H1 (cell line): ENCODE results near the gene A3GALT2. TPM values are rescaled to one million over a fixed set of nuclear protein-coding genes. Genes with fewer than 3 reads are reported as not detected.

Source experiments
- CTCF ChIA-PET: fragments of 300-600 bp; sonication (Branson Sonifier 250); formaldehyde crosslinking; loops from one replicate; lab custom pipeline; 2021; ENCODE audit not compliant: partially characterized antibody; lab: Charles Lee
- POLR2A ChIA-PET: fragments of 300-600 bp; sonication (Branson Sonifier 250); formaldehyde crosslinking; loops from one replicate; lab custom pipeline; 2021; ENCODE audit warnings: inconsistent platforms; ENCODE audit not compliant: partially characterized antibody; lab: Charles Lee
- DNase-seq, 2 experiments: peaks; one replicate each; pipeline versions ENCODE4 v3.0.0 to v3.0.0-alpha.2; 2010 to 2022; ENCODE audit warnings: low spot score in 2 of 2, low read depth in 1 of 2, mixed read lengths in 1 of 2
- FAIRE-seq: peaks from 2 replicates; lab custom pipeline; 2011; peaks lifted over from hg19 to GRCh38; lab: Jason Lieb, UNC
- H2AFZ ChIP-seq: 2 replicates; pipeline ENCODE4 v1.8.1; 2012; ENCODE audit warnings: low read length, inconsistent platforms
- H2AK5ac ChIP-seq: 2 replicates; pipeline ENCODE4 v1.6.1; 2013; ENCODE audit warnings: low read depth, low read length
- H2BK120ac ChIP-seq: replicated peaks from 2 replicates; pipeline ENCODE3; 2013; ENCODE audit warnings: low read depth, low read length, inconsistent platforms
- H2BK12ac ChIP-seq: 2 replicates; pipeline ENCODE4 v1.6.1; 2013; ENCODE audit warnings: low read depth, low read length
- H2BK15ac ChIP-seq: 2 replicates; pipeline ENCODE4 v1.6.1; 2013; ENCODE audit warnings: low read length
- H2BK20ac ChIP-seq: 2 replicates; pipeline ENCODE4 v1.6.1; 2013; ENCODE audit warnings: low read length
- H2BK5ac ChIP-seq: 2 replicates; pipeline ENCODE4 v1.6.1; 2013; ENCODE audit warnings: low read depth, low read length
- H3K14ac ChIP-seq: 2 replicates; pipeline ENCODE4 v1.6.1; 2013; ENCODE audit warnings: inconsistent platforms; ENCODE audit not compliant: insufficient read length
- H3K18ac ChIP-seq: 2 replicates; pipeline ENCODE4 v1.6.1; 2013; ENCODE audit warnings: low read length; ENCODE audit errors: extremely low read depth
- H3K23ac ChIP-seq: 2 replicates; pipeline ENCODE4 v1.6.1; 2013; ENCODE audit warnings: inconsistent platforms; ENCODE audit not compliant: insufficient read length
- H3K23me2 ChIP-seq: 2 replicates; pipeline ENCODE4 v1.6.1; 2013; ENCODE audit warnings: low read depth, low read length
- H3K27ac ChIP-seq: 2 replicates; pipeline ENCODE4 v1.6.1; 2011; ENCODE audit warnings: low read depth, low read length, inconsistent platforms
- H3K27me3 ChIP-seq, 4 experiments: replicated peaks in 1 of 4; 1 replicate in 1 of 4; 2 replicates in 3 of 4; pipeline versions ENCODE4 v1.6.1 to v1.8.1; 2011 to 2013; ENCODE audit warnings: low read length in 3 of 4, mild to moderate bottlenecking in 3 of 4, inconsistent platforms in 2 of 4, mixed read lengths in 2 of 4, moderate library complexity in 1 of 4; ENCODE audit not compliant: control insufficient read depth in 3 of 4, insufficient read depth in 3 of 4; ENCODE audit errors: extremely low read depth in 1 of 4
- H3K36me3 ChIP-seq, 4 experiments: 2 replicates each; pipeline versions ENCODE4 v1.6.1 to v1.8.1; 2011 to 2013; ENCODE audit warnings: mild to moderate bottlenecking in 4 of 4, low read length in 3 of 4, moderate library complexity in 2 of 4, control low read depth in 1 of 4, inconsistent platforms in 1 of 4; ENCODE audit not compliant: insufficient read depth in 4 of 4, control insufficient read depth in 2 of 4
- H3K4ac ChIP-seq: replicated peaks from 2 replicates; pipeline ENCODE3; 2013; ENCODE audit warnings: low read length, low read depth, mixed read lengths, inconsistent platforms; ENCODE audit not compliant: insufficient read length
- H3K4me1 ChIP-seq, 4 experiments: replicated peaks in 1 of 4; 1 replicate in 1 of 4; 2 replicates in 3 of 4; pipeline versions ENCODE4 v1.6.1 to v1.8.1; 2011 to 2013; ENCODE audit warnings: low read length in 3 of 4, inconsistent platforms in 2 of 4, mixed read lengths in 1 of 4; ENCODE audit not compliant: insufficient read depth in 4 of 4, control insufficient read depth in 3 of 4
- H3K4me2 ChIP-seq, 2 experiments: 2 replicates each; pipeline versions ENCODE4 v1.6.1 to v1.8.1; 2011 to 2013; ENCODE audit warnings: low read depth in 2 of 2, low read length in 2 of 2, control low read depth in 1 of 2, inconsistent platforms in 1 of 2, mild to moderate bottlenecking in 1 of 2; ENCODE audit not compliant: insufficient read depth in 1 of 2
- H3K4me3 ChIP-seq, 4 experiments: fragments of 200-600, 300-600 bp in 1 of 4; sonication (generic), shearing (Covaris generic), sonication (Bioruptor Twin) in 1 of 4; 2 replicates each; pipeline versions ENCODE4 v1.5.1 to v1.8.1; 2011 to 2016; ENCODE audit warnings: low read length in 4 of 4, low read depth in 3 of 4, control low read depth in 2 of 4, inconsistent platforms in 2 of 4, mild to moderate bottlenecking in 2 of 4, mixed read lengths in 1 of 4, moderate library complexity in 1 of 4; ENCODE audit not compliant: insufficient read depth in 2 of 4; ENCODE audit errors: extremely low read depth in 1 of 4
- H3K56ac ChIP-seq: replicated peaks from 2 replicates; pipeline ENCODE3; 2013; ENCODE audit warnings: low read depth, mild to moderate bottlenecking, mixed read lengths, low read length, inconsistent platforms; ENCODE audit not compliant: insufficient read length
- H3K79me1 ChIP-seq: 2 replicates; pipeline ENCODE4 v1.6.1; 2013; ENCODE audit warnings: low read depth, low read length, control low read depth
- H3K79me2 ChIP-seq, 2 experiments: 2 replicates each; pipeline versions ENCODE4 v1.6.1 to v1.8.1; 2012 to 2013; ENCODE audit warnings: low read length in 2 of 2, mild to moderate bottlenecking in 2 of 2, inconsistent platforms in 1 of 2; ENCODE audit not compliant: insufficient read depth in 2 of 2, control insufficient read depth in 1 of 2
- H3K9ac ChIP-seq, 4 experiments: replicated peaks in 1 of 4; 1 replicate in 1 of 4; 2 replicates in 3 of 4; pipeline versions ENCODE4 v1.6.1 to v1.8.1; 2011 to 2013; ENCODE audit warnings: low read depth in 3 of 4, low read length in 3 of 4, control low read depth in 2 of 4, mild to moderate bottlenecking in 2 of 4, moderate library complexity in 2 of 4, inconsistent platforms in 1 of 4; ENCODE audit errors: extremely low read depth in 1 of 4
- H3K9me3 ChIP-seq, 2 experiments: 2 replicates each; pipeline versions ENCODE4 v1.6.1 to v1.8.1; 2012 to 2013; ENCODE audit warnings: mild to moderate bottlenecking in 2 of 2, moderate library complexity in 2 of 2, control low read depth in 1 of 2, inconsistent platforms in 1 of 2, low read depth in 1 of 2, low read length in 1 of 2, mixed read lengths in 1 of 2; ENCODE audit not compliant: insufficient read depth in 2 of 2
- H4K20me1 ChIP-seq, 2 experiments: replicated peaks in 1 of 2; 2 replicates each; pipeline versions ENCODE3 to v1.8.1; 2011 to 2013; ENCODE audit warnings: inconsistent platforms in 2 of 2, low read length in 2 of 2, mild to moderate bottlenecking in 1 of 2; ENCODE audit not compliant: insufficient read depth in 2 of 2, control insufficient read depth in 1 of 2
- H4K5ac ChIP-seq: 2 replicates; pipeline ENCODE4 v1.6.1; 2013; ENCODE audit warnings: low read length, low read depth, mixed read lengths, inconsistent platforms; ENCODE audit not compliant: insufficient read length
- H4K8ac ChIP-seq: 2 replicates; pipeline ENCODE4 v1.8.0; 2013; ENCODE audit warnings: mild to moderate bottlenecking, moderate library complexity, low read length, inconsistent platforms; ENCODE audit not compliant: insufficient read depth; ENCODE audit errors: extremely low read depth
- H4K91ac ChIP-seq: replicated peaks from 2 replicates; pipeline ENCODE3; 2013; ENCODE audit warnings: low read length, mixed read lengths, inconsistent platforms; ENCODE audit not compliant: insufficient read length
- ASH2L ChIP-seq: fragments of 200-600, 300-600 bp; sonication (generic); IDR thresholded peaks from one replicate; pipeline ENCODE4 v1.7.1; 2017; ENCODE audit warnings: low read length
- NANOG ChIP-seq: IDR thresholded peaks from 2 replicates; pipeline ENCODE4 v1.6.1; 2011; ENCODE audit warnings: low read length, low read depth, mild to moderate bottlenecking, inconsistent platforms; ENCODE audit not compliant: insufficient read depth, poor library complexity, severe bottlenecking
- RBBP5 ChIP-seq: IDR thresholded peaks from 2 replicates; pipeline ENCODE4 v1.7.1; 2012; ENCODE audit warnings: low read depth, mild to moderate bottlenecking, inconsistent platforms, low read length, moderate library complexity, borderline replicate concordance
- SP1 ChIP-seq: IDR thresholded peaks from 2 replicates; pipeline ENCODE4 v1.6.1; 2011; ENCODE audit warnings: low read depth, low read length
- SUZ12 ChIP-seq: fragments of 200-600 bp; sonication (generic); IDR thresholded peaks from 2 replicates; pipeline ENCODE4 v1.6.1; 2012; ENCODE audit warnings: mild to moderate bottlenecking, inconsistent platforms, low read length, moderate library complexity, mixed read lengths
- WGBS, 2 experiments: shearing (Covaris generic) in 1 of 2; methylation state at CpG; one replicate each; pipeline versions ENCODE4 v1.1.6 to v1.1.7; 2013 to 2015; ENCODE audit warnings: low lambda C conversion rate in 2 of 2, mixed read lengths in 2 of 2, inconsistent platforms in 1 of 2, low coverage in 1 of 2, missing lambda C conversion rate in 1 of 2; ENCODE audit not compliant: insufficient replicate concordance in 2 of 2, insufficient coverage in 1 of 2, insufficient read length in 1 of 2; ENCODE audit errors: extremely low coverage in 1 of 2, missing lambda C conversion rate in 1 of 2; 5-methylcytosine and 5-hydroxymethylcytosine counted together
- polyA plus RNA-seq, 7 experiments: library from polyadenylated mRNA; depleted of rRNA in 3 of 7; stranded (reverse) in 5 of 7; unstranded in 2 of 7; fragments of >200 nt in 5 of 7; fragments of 200-250 nt in 2 of 7; gene quantifications; 1 replicate in 5 of 7; 2 replicates in 1 of 7; 4 replicates in 1 of 7; pipeline versions ENCODE4 v1.2.1 to v1.2.3, GENCODE V29; 2011 to 2013; ENCODE audit warnings: missing spikeins in 2 of 7, mixed read lengths in 2 of 7
- total RNA-seq: library from RNA; stranded (reverse); fragmentation: NEBNext Ultra II Directional; extraction: Animal tissue kit (Norgen Biotek cat#: 25700); gene quantifications from 2 replicates; pipeline ENCODE4 v1.2.1, GENCODE V29; 2021

The A3GALT2 gene
- total and polyA plus RNA-seq, 2 of the 8 experiments (the other 6 are each of a cell fraction or from before 2014, with no cell fraction given), result not detected

GRCh38 chr1:33338440-33339211 lies 17.7 kb upstream of the A3GALT2 start:
- 64% methylated on average over 14 of the region's 14 CpGs; no CpG with 5 or more reads in 1 of the 2 experiments for WGBS, 2 experiments
- H4K5ac ChIP-seq, result no peak overlapping the region
- H3K18ac ChIP-seq, result no peak overlapping the region; the same call in 1 of the 2 replicates
- peak overlapping the region in 2 of 4 experiments; percentile 8 to 18; a peak in 4 of 8 replicates for H3K4me3 ChIP-seq
- peak overlapping the region; percentile 74 for H3K27ac ChIP-seq
- H2BK120ac ChIP-seq, result no peak overlapping the region
- H2BK5ac ChIP-seq, result no peak overlapping the region
- H2AK5ac ChIP-seq, result no peak overlapping the region
- no peak overlapping the region; the same call in 1 of the 2 replicates for H2BK12ac ChIP-seq
- no peak overlapping the region for H3K56ac ChIP-seq
- H3K27me3 ChIP-seq, result no peaks in the 10 kb centered on the region; a peak in 1 of 7 replicates
- H3K9ac ChIP-seq, result no peak overlapping the region; a peak in 1 of 7 replicates
- no peak overlapping the region for H3K4ac ChIP-seq
- FAIRE-seq (no peak), DNase-seq (no peak)
- H3K4me1 ChIP-seq, result peaks cover 23 to 51% (median 29%) of the 10 kb centered on the region in 4 experiments
- no peaks in the 10 kb centered on the region for H3K23me2 ChIP-seq
- H3K23ac ChIP-seq, result no peak overlapping the region
- H3K4me2 ChIP-seq, result peak overlapping the region; percentile 26 to 61; a peak in 3 of 4 replicates
- no peak overlapping the region for H2AFZ ChIP-seq
- H3K79me1 ChIP-seq, result no peaks in the 10 kb centered on the region
- no peak overlapping the region for H3K14ac ChIP-seq
- CTCF ChIA-PET, result interaction anchor here (0.6 to 4.4 kb wide), 23 partner anchors 8 to 212 kb away, joined by 3 to 37 read pairs (median 5); partner anchors contain the start of gene A3GALT2
- H4K91ac ChIP-seq, result no peak overlapping the region
- H2BK15ac ChIP-seq, result 0 out of 2 replicates have a peak overlapping the region, but pooled peaks have one; percentile 67
- peaks cover 0 to 2% of the 10 kb centered on the region in 2 experiments for H4K20me1 ChIP-seq
- H4K8ac ChIP-seq, result no peak overlapping the region
- no peaks in the 10 kb centered on the region for H3K36me3 ChIP-seq
- H3K9me3 ChIP-seq, result no peaks in the 10 kb centered on the region
- 0 out of 2 replicates have a peak, but pooled peaks have one; percentile 4 for TF ChIP-seq SUZ12
- no peak for TF ChIP-seq NANOG
- 0 out of 2 replicates have a peak, but pooled peaks have one; percentile 34 for TF ChIP-seq RBBP5
- TF ChIP-seq SP1, result peak; percentile 40; the same call in 1 of the 2 replicates
- peak; percentile 80 for TF ChIP-seq ASH2L
- TF ChIP-seq, all 59 proteins: peak for 4
- Histone ChIP-seq H2BK20ac (0 out of 2 replicates have a peak overlapping the region, but pooled peaks have one; percentile 52), H3K79me2 (no peaks in the 10 kb centered on the region)
- POLR2A ChIA-PET, result interaction anchor here (1.0 to 2.7 kb wide), 8 partner anchors 9 to 27 kb away, joined by 3 to 10 read pairs (median 4); no protein-coding TSS in a partner anchor
